HG03520 (cell line): ENCODE results near the gene SNORC.

Experiments used
- ATAC-seq: cut with Tn5 transposase; IDR thresholded peaks from one replicate; pipeline ENCODE4 v1.9.1; 2021; ENCODE audit warnings: mild to moderate bottlenecking, moderate library complexity; ENCODE audit not compliant: unreplicated experiment

The SNORC gene

DNA sequence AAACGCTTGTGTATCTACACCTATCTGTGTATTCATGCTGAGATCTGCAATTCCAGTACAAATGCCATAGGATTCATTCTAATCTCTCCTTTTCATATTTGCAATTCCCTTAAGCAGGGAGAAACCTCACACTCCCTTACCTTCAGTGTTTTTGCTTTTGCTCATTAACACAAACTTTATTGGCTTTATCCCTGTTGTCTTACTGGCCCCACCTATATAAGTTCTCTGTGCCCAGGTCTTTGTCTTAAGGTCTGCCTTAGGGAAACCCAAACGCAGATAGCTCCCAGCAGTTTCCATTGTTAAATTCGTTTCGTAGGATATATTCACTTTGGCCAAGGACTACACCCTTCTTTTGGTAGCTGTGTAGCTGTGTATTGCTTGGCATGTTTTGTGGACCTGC is 4.0 kb upstream of the SNORC start:
- no peak for ATAC-seq

DNA sequence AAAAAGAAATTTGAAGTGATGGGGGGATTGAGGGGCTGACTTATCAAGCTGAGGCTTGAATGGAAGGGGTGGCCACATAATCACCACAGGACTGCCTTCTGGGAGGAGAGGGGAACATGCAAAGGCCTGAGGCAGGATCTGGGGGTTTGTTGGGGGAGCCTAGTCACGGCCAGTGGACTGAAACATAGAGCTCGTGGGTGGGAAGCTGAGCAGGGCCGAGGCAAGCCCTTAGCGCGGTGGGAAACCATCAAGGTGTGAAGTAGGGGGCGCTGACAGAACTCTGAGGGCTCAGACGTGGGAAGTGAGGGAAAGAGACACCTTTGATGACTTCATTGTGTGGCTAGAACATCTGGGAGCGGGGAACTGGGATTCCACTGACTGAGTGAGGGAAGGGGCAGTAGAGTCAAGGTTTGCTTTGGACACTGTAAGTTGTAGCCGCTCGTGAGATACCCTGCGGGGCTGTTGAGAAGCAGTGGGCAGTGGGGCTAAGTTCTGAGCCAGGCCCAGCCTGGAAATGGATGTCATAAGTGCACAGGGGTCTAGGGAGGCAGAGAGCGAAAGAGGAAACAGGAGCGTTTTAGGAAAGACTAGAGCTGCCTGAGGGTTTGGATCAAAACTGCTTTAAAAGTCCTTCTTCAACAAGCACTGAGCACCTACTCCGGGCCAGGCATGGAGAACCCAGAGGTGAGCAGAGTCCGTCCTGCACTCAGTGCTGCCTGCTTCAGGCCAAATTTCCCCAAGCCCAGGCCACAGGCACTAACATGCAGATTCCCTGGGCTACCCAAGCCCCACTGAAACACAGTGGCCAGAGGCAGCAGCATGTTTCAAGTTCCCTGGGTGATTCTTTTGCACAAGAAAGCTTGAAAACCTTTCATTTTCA is 686 bp upstream of the SNORC start:
- ATAC-seq = no peak

DNA sequence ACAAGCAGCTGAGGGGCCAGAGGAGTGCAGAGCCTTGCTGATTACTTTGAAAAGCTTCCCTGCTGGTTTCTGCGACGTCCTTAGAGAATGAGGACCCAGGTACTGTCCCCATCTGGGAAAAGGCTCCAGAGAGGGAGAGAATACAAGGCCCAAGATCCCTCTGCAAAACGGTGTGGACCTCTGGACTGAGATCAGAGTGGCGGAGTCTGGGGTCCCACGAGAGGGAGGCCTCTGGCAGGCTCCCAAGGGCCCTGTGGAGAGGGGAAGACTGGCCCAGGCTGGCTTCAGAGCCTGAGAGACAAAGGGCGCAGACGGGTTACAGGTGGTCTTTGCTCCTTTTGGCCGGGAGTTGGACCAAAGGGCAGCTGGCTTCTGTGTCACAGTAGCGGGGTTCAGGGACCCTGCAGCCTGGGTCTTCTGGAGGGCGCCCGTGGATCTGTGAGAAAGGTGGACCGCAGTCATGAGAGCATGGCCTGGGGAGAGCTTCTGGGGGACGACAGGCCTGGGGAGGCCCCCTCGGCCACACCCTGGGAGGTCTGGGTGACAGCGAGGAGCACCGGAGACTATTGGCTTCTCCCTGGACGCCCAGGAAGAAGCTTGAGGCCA is 805 bp downstream of the SNORC start:
- no peak for ATAC-seq

DNA sequence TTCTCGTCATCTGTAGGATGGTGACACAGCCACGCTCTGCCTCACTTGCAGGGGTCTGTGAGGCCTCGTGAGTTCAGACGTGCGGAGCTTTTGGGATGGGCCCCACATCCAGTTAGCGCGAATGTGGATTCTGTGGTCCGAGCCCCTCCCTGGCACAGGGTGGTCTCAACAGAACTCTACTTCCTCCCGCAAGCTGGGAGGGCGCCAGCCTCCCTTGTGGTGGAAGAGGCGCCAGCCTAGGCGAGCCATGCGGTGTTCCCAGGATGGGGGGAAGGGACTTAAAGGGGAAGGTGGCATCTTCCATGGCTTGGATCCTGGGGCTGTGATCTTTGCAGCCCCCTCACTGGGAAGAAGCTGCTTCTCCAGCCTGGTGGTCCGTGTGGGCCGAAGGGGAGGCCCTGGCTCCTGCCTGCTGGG is 1.4 kb downstream of the SNORC start:
- no peak for ATAC-seq

DNA sequence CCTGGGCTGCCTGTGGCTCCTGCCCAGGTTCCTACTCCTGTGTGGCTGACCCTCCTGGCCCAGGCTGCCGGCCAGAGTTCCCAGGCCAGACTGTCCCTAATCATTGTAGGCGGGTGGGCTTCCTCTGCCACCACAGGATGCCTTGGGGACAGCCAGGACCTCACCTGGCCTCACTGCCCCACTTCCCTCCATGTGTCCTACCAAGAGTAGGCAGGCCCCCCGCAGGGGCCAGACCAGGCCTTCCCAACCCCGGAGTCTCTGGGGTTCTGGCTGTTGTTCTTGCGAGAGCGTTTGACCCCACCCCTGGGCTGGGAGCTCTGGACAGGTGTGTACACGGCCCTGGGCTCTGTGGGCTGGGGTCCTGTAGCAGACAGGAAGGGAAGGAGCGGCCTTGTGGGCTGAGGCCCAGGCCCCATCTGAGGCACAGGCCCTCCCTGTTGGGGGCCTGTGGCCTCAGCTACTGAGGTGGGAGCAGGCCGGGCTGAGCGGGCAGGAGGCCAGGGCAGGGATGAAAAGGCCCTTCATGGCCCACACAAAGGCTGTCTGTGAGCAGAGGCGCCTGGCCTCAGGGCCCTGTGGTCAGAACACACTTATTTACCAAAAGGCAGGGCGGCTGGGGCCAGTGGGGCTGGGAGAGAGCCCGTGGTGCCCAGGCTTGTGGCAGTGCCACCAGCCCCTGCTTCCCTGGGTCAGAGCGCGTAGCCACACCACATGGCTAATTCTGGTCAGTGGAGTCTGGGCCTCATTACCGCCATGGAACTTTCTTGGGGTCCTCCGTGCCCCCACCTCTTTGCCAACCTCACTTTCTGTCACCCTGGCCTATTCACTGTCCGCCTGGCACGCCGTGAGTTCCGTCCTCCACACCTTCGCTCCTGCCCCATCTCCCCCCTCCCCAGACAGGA is 2.0 kb downstream of the SNORC start:
- no peak for ATAC-seq

DNA sequence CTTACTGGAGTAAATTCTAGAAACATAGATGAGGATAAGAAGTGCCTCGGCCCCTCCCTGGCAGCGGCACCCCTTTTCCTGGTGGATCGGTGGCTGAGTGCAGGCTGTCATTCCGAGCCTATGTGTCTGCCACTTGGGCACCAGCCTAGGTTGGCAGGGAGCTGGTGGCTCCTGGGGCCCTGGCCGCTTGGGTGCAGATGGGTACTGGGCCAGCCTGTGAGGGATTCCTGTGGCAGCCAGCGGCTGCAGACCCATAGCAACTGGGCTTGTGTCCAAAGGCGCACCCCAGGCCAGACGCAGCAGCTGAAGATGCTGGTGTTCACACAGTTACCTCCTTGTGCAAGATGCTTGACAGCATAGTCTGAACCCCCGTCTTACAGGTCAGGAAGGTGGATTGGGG is 2.8 kb downstream of the SNORC start:
- ATAC-seq = no peak

DNA sequence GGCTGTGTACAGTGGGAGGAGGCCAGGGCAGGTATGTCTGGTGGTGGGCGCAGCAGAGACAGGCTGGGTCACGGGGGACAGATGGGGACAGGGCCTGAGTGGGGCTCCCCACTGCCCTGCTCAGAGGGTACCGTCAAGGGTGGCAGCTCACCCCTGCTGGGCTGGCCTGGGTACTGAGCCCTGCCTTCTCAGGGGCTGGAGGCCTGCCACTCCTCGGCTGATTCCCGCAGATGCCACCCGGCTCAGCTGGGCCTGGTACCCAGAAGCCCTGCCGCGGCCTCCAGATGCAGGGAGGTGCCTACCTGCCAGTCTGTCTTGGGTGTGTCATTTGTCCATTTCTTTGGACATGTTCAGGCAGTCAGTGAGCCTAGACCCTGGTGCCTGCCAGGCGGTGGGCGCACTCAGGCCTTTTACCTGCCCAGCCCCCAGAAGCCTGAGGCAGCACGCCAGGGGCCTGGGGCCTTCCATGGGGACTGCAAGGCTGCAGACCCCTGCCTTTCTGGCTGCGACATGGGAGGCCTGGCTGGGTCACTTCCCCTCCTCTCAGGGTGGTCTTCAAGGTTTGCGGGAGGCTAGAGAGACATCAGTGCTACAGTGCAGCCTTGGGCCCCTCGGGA is 3.3 kb downstream of the SNORC start:
- no peak for ATAC-seq

DNA sequence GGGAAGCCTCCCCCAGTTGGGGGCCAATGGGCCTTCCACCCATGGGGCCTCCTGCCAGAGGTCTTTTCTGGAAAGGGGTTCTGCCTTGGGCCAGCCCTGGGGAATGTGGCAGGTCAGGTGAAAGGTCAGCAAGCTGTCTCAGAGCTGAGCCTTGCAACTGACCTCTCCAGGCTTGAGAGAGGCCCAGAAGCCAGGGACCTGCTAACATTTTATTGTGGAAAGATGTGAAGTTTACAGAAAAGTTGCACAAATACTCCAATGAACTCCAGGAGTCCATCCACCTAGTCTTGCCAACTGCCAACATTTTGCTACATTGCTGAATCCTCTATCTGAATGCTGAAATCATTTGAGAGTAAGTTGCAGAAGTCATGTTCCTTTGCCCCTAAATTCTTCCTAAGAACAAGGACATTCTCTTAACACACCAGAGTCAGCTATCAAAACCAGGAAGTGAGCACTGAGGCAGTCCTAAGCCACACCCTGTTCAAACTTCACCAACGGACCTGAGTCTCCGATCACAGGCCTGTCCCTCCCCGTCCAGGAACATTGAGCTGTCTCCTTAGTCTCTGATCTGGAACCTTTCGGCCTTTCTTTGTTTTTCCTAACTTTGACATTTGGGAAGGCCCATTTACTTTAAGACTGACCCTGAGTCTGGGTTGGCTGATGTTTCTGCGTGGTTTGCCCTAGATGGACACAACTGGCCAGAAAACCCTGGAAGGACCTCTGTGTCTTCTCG is 4.0 kb downstream of the SNORC start:
- ATAC-seq = no peak

DNA sequence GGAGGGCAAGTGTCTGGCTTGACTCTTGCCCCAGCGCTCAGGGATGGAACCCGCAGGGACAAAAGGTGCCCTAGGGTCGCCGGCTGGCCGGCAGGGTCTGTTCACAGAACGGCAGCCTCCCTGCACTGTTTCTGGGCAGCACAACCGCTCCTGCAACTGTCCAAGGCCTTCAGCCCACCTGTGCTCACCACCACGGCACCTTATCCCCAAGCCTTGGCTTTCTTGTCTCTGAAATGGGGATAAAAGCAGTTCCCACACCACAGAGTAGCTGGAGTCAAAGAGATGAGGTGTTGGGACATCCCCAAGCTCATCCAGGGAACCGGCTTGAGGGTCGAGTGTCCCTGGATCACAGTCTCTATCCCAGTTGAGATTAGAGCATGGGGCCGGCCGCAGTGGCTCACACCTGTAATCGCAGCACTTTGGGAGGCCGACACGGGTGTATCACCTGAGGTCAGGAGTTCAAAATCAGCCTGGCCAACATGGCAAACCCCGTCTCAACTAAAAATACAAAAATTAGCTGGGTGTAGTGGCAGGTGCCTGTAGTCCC is 4.7 kb downstream of the SNORC start:
- ATAC-seq = no peak

DNA sequence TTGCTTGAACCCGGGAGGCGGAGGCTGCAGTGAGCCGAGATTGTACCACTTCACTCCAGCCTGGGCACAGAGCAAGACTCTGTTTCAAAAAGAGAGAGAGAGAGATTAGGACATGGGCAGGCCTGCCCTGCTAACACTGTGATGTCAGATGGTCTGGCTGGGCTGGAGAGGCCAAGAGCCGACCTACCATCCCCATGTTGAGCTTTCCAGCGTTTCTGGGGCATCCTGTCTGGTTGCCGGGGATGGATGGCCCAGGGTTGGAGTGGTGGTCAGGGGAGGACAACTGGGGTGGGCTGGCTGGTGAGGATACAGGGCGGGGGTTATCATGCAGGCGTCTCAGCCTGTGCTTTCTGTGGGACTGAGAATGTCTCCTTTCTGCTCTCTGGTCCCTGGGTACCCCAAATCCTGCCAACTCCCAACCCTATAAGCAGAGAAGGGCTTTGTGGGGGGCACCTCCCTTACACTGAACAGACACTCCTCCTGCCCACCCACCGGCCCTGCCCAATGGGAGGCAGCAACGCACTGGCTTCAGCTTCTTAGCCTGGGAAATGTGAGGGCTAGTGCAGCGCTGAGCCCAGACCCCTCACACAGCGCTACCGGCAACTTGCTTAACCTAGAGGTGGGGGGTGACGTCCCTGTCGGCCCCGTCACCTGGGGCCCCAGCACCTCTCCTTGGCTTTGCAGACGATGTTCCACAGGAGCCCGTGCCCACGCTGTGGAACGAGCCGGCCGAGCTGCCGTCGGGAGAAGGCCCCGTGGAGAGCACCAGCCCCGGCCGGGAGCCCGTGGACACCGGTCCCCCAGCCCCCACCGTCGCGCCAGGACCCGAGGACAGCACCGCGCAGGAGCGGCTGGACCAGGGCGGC is 5.4 kb downstream of the SNORC start:
- no peak for ATAC-seq

DNA sequence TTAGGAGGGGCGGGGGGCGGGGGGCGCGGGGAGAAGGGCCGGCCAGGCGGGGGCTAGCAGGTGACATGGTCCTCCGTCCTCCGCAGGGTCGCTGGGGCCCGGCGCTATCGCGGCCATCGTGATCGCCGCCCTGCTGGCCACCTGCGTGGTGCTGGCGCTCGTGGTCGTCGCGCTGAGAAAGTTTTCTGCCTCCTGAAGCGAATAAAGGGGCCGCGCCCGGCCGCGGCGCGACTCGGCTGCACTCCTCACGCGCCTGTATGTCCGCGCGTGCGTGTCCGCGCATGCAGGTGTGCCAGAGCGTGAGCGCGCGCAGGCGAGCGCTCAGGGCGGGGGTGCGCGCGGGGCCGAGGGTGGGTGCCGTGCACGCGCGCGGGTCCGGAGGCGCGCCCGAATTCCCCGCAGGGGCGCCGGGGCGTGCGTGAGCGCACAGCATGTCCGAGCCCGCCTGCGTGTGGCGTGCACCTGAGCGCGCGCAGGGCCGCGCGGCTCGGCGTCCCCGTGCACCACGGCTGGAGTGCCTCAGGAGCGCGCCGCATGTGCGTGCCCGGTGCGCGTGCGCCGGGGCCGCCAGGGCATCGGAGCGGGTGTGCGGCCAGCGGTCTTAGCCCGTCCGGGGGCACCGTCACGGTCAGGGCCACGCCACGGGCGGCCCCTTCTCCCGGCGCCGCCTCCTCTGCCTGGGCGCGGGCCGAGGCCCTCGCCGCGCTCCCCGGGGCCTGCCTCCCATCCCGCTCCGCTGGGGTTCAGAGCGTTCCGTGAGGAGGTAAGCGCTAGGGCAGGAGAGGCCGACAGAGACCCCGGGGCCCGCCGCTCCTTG is 6.3 kb downstream of the SNORC start:
- no peak for ATAC-seq

DNA sequence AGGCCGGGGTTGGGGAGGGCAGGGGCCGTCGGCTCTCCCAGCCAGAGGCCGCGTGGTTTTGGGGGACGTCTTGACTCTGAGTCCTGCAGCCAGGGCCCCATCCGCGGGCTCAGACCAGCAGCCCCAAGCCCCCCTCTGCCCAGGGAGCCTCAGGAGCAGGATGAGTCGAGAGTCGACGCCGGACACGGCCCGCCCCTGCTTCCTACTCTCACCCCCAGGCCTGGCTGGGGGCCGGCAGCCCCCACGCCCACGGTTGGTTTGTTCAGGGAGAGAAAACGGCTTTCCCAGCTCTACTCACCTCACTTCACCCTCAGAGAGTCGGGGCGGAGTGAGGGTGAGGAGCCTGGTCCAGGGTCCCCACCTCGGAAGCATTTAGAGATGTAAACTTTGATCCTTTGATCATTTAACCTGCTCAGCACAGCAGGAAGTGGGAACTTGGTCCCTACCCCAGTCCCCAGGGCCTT is 6.9 kb downstream of the SNORC start:
- ATAC-seq = no peak

DNA sequence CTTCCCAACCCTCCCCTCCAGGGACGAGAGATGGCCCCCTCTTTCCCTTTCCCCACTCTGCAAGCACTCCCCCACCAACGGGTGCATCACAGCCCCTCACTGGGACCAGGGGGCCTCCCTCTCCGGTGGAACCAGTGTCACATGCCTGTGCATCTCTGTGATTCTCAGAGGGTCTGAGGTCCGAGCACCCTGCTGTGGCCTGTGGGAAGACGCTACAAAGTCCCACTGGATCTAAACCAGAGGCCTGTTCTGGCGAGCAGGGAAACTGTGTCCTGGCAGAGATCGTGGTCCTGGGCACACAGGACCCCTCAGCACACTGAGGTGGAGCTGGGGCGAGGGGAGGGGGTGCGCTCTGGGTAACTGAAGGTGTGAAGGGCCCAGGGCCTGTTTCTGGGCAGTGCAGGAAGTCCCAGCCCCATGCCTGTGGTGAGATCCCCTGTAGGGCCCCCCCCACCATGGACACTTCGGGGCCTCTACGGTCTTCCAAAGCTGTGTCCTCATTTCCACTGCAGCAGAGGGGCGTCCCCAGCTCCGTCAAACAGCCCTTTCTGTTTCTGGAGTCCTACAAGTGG is 8.0 kb downstream of the SNORC start:
- no peak for ATAC-seq

DNA sequence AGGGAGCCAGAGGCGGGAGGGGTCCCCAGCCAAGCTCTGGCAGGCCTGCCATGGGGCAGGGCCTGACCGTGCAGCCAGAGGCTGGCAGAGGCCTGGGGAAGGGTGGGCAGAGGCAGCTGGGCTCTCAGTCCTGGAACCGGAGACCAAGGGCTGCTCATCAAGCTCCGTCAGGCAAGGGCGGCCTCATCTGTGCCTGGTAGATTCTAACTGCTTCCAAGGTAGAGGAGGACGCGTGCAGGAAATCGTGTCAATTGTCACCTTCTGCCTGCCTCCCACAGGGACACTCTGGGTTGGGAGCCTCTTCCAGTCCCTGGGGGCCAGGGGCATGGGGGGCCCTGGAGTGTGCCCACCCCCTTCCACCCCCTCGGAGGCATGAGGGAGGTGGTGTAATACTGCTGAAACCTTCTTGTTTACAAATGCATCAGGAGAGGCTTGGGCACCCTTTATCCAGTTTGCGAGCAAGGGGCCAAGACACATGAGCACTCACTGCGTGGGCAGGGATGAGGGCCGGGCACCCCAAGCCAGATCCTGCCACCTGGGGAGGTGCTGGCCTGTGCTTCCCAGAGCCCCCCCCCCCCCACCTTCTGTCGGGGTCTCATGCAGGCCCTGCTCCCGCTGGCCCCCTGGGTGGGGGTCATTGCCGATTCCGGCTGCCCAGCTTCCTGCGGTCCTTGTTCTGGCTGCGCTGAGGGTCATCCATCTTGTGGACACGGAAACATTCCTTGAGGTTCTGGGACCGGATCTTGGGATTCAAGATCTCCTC is 9.0 kb downstream of the SNORC start:
- ATAC-seq = no peak

DNA sequence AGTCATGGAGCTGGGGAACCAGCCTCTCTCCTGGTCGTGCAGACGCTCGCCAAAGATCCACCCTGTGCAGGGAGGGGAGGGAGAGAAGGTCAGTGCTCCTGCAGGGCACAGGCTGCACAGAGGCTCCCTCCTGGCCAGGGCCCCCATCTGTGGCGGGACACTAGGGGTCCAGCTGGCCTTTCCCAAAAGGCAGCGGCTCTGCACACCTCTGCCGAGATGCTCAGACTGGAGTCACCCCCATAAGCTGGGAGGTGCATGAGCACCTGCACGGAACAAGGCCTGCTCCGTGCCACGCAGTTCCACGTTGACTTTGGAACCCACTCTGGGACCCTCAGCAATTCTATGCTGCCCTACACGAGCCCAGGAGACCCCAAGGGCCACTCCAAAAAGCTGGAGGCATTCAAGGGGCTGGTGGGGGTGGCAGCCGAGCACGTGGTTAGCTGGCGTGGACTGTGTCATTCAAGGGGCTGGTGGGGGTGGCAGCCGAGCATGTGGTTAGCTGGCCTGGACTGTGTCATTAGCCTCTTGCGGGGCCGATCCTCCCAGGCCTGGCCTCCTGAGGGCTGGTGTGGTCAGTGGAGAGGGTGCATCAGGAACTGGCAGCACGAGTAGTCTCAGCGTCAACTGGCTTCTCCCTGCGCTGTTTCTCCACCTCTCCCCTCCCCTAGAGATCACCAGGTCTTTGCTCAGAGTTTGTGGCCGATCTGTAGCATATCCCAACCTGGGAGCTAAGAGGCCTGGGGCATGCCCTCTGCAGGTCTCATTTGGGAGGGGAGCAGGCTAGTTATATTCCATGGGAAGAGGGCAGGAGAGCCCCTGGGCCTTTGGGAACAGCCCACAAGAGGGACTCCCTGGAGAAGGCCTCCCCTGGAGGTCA is 9.8 kb downstream of the SNORC start:
- ATAC-seq = no peak

DNA sequence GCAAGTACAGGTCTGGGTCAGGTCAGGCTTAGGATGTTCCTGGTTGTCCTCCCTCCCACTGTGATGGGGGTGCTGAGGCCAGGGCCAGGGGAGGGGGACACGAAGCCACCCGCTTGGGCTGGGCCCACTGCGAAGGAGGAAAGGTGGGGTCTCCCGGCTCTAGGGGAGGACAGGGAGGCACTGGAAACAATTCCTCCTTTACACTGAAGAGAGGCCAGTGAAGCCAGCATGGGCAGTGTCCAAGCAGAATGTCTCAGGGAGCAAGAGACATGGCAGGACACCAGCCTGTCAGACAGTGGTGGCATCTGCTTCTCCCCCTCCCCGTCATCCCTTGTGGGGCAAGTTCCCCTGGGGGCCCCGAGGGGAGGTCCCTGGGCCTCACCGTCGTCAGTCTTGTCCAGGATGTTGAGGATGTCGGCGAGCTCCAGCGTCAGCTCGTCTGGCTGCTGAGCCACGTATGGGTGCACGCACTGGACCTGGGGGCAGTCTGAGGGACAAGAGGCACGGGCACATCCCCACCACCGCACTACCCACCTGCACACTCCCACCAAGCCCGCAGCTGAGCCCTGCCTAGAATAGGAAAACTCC is 10.8 kb downstream of the SNORC start:
- ATAC-seq = no peak
